HepG2 (cell line): ENCODE data around the gene HES3. TPM values are rescaled to one million over a fixed set of nuclear protein-coding genes. Genes with fewer than 3 reads are reported as not detected.
A peak's percentile ranks its signal among the peaks of the same experiment; 100 is the strongest.

Experiments used
- CBX5 ChIP-seq: sonication (generic); formaldehyde crosslinking; IDR thresholded peaks from 2 replicates; pipeline ENCODE4 v1.4.0; 2020; ENCODE audit warnings: missing genetic modification reagents, borderline replicate concordance
- HNRNPUL1 ChIP-seq: fragments of 200-400 bp; formaldehyde crosslinking; IDR thresholded peaks from 2 replicates; pipeline ENCODE4 v1.6.1; 2017; ENCODE audit warnings: low read depth, mild to moderate bottlenecking, low read length, moderate library complexity
- JUND ChIP-seq: sonication (generic); formaldehyde crosslinking; IDR thresholded peaks from 2 replicates; pipeline ENCODE4 v1.8.0; 2022; ENCODE audit warnings: mild to moderate bottlenecking, missing genetic modification reagents
- PRDM15 ChIP-seq: sonication (generic); formaldehyde crosslinking; IDR thresholded peaks from 2 replicates; pipeline ENCODE4 v1.4.0; 2020; ENCODE audit warnings: missing genetic modification reagents
- SMAD9 ChIP-seq: sonication (generic); formaldehyde crosslinking; IDR thresholded peaks from 2 replicates; pipeline ENCODE4 v1.5.1; 2020; ENCODE audit warnings: mild to moderate bottlenecking, missing genetic modification reagents
- SP4 ChIP-seq: sonication (generic); formaldehyde crosslinking; IDR thresholded peaks from 2 replicates; pipeline ENCODE4 v1.8.1; 2023; ENCODE audit warnings: mild to moderate bottlenecking, missing genetic modification reagents
- ZBED4 ChIP-seq: sonication (generic); formaldehyde crosslinking; IDR thresholded peaks from 2 replicates; pipeline ENCODE4 v1.4.0; 2020; ENCODE audit warnings: missing genetic modification reagents, borderline replicate concordance
- ZBTB43 ChIP-seq: sonication (generic); formaldehyde crosslinking; conservative IDR thresholded peaks from 2 replicates; pipeline ENCODE4 v1.4.0; 2020; ENCODE audit warnings: missing genetic modification reagents
- ZBTB7A ChIP-seq: sonication (generic); formaldehyde crosslinking; IDR thresholded peaks from 2 replicates; pipeline ENCODE4 v1.8.0; 2022; ENCODE audit warnings: mild to moderate bottlenecking, missing genetic modification reagents
- ZFAT ChIP-seq: sonication (generic); formaldehyde crosslinking; conservative IDR thresholded peaks from 2 replicates; pipeline ENCODE4 v1.8.1; 2023; ENCODE audit warnings: missing genetic modification reagents, inconsistent platforms
- ZNF501 ChIP-seq: sonication (generic); formaldehyde crosslinking; IDR thresholded peaks from 2 replicates; pipeline ENCODE4 v1.5.1; 2020; ENCODE audit warnings: mild to moderate bottlenecking, moderate library complexity, missing genetic modification reagents
- ZNF550 ChIP-seq: sonication (generic); formaldehyde crosslinking; IDR thresholded peaks from 2 replicates; pipeline ENCODE4 v1.4.0; 2020; ENCODE audit warnings: mild to moderate bottlenecking, missing genetic modification reagents, borderline replicate concordance
- ZNF563 ChIP-seq: sonication (generic); formaldehyde crosslinking; IDR thresholded peaks from 2 replicates; pipeline ENCODE4 v1.8.0; 2022; ENCODE audit warnings: mild to moderate bottlenecking, moderate library complexity, missing genetic modification reagents
- ZNF619 ChIP-seq: sonication (generic); formaldehyde crosslinking; IDR thresholded peaks from 2 replicates; pipeline ENCODE4 v1.4.0; 2020; ENCODE audit warnings: mild to moderate bottlenecking, missing genetic modification reagents
- ZNF687 ChIP-seq: sonication (generic); formaldehyde crosslinking; IDR thresholded peaks from 2 replicates; pipeline ENCODE4 v1.5.1; 2020; ENCODE audit warnings: mild to moderate bottlenecking, missing genetic modification reagents, moderate library complexity
- polyA plus RNA-seq, 8 experiments: library from polyadenylated mRNA; depleted of rRNA in 3 of 8; stranded (reverse) in 7 of 8; unstranded in 1 of 8; fragments of >200 nt; fragmentation: Illumina TruSeq in 4 of 8; extraction: Trizol in 4 of 8; gene quantifications; 2 replicates each; pipeline versions ENCODE4 v1.2.1 to v1.2.3, GENCODE V29; 2011 to 2016; ENCODE audit warnings: low read depth in 4 of 8, missing spikeins in 1 of 8, mixed read lengths in 1 of 8; ENCODE audit not compliant: insufficient read depth in 1 of 8
- total RNA-seq, 5 experiments: library from RNA; depleted of rRNA; stranded (reverse); fragments of >200 nt; fragmentation: Illumina TruSeq; extraction: Trizol; gene quantifications; 2 replicates each; pipeline ENCODE4 v1.2.3, GENCODE V29; 2016; ENCODE audit warnings: low read depth in 1 of 5

Gene HES3
- total and polyA plus RNA-seq, 2 of the 13 experiments (the other 11 are each of a cell fraction or from before 2014, with no cell fraction given): not detected

- TF ChIP-seq PRDM15 (CRISPR knock-in tag) (peak; percentile 53; the same call in 1 of the 2 replicates), ZFAT (CRISPR knock-in tag) (peak; percentile 39; the same call in 1 of the 2 replicates), ZNF550 (CRISPR knock-in tag) (no peak), ZNF563 (CRISPR knock-in tag) (peak; percentile 77; the same call in 1 of the 2 replicates), ZNF619 (CRISPR knock-in tag) (no peak), ZBTB7A (CRISPR knock-in tag) (peak; percentile 92), JUND (peak; percentile 81; the same call in 1 of the 2 replicates), SMAD9 (CRISPR knock-in tag) (0 out of 2 replicates have a peak, but pooled peaks have one; percentile 44), SP4 (CRISPR knock-in tag) (peak; percentile 99), ZNF687 (peak; percentile 93), ZBED4 (no peak), HNRNPUL1 (no peak), CBX5 (CRISPR knock-in tag) (peak; percentile 83; the same call in 1 of the 2 replicates), ZNF501 (CRISPR knock-in tag) (peak; percentile 93), ZBTB43 (CRISPR knock-in tag) (peak; percentile 79)
These were observed 44.4 kb upstream of the HES3 start, which contains the start of gene RPL22 (continued) for GRCh38 chr1:6199298-6200187.
